GM21619 (cell line): Measurements from ENCODE around the gene ACSM2B.
"Not testable (repeated sequence)": the region's sequence is repeated elsewhere in the genome, so short reads cannot be mapped to it uniquely, and the experiment has no call there.

Source experiments
- ATAC-seq: cut with Tn5 transposase; IDR thresholded peaks from one replicate; pipeline ENCODE4 v1.9.1; 2021; ENCODE audit not compliant: unreplicated experiment

The ACSM2B gene

DNA sequence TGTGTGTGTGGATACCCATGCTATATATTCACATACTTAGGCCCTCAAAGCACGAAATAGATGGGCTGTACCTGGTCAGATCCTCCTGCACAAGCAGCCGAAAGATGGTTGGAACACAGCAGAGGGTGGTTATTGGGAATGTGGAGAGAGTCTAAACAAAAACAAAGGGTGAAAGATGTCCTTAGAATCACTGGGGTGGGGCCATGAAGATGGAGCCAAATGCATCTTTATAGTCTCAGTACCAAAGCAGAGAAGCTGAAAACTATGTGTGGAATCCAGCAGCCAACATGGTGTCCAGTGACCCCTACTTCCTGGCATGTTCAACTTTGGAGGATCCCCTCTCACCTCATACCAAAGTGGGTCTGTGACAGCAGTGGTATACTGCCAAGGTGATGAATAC is 19.5 kb upstream of the ACSM2B start:
- ATAC-seq: not testable (repeated sequence)

DNA sequence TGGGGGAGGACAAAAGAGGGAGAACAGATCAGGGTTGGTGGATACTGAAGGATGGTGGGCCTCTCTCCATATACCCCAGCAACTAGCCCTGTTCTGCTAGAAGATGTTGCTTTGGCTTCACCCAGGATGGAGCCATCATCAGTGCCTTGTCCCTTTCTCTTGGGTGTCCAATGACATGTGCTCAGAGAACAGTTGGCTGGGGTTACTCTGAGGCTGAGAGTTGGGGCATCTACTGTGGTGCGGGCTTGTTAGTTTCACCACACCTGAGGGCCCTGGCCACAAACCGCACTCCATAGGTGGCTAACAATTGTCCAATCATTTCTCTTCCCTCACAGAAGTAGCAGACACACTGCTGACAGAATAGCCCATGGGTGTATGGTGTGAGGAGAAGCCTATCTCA is 18.9 kb upstream of the ACSM2B start:
- ATAC-seq: not testable (repeated sequence)

DNA sequence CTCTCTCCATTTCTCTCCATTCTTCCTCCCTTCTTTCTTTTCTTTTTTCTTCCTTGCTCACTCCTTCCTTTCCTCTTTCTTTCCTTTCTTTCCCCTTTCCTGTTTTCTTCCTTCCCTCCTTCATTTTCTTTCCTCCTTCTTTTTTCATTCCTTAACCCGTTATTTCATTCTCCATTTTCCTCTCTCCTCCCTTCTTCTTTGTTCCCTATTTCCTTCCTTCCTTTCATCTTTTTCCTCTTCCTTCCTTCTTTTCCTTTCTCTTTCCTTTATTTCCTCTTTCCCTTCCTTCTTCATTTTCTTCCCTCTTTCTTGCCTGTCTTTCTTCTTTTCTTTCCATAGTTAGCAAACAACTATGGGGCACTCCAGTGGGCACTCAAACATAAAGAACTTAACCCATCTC is 16.6 kb upstream of the ACSM2B start:
- not testable (repeated sequence) for ATAC-seq

DNA sequence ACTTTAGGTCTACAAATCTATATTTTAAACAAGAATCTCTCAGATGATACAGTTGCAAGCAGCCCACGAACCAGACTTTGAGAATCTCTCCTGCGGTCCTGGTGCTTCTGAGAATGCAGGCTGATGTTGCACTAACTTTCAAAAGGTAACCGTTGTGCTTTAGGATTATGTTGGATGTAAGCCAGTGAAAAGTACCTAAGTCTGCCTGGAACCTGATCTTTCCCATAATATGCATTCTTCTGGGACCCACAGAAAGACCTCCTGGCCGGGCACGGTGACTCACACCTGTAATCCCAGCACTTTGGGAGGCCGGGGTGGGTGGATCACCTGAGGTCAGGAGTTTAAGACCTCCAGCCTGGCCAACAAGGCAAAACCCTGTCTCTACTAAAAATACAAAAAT is 13.3 kb upstream of the ACSM2B start:
- ATAC-seq: not testable (repeated sequence)

DNA sequence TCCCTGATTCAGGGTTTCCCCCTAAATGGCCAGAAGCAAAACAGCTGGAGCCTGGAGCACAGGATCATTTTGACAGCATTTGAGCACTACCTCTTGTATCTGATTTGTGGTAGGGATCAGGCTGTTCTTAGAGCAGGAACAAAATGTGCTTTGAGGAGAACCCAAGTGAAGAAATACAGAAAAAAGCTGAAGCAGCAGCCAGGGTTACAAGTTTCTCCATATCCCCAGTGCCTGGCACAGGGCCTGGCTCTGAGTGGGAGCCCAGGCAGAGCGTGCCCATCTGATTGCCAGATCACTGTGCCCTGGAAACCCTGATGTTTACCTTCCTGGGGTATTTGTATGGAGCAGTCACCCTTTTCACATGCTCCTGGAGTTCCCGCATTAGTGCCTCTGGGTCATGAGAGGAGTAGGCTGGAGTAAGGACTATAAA is 11.5 kb upstream of the ACSM2B start:
- not testable (repeated sequence) for ATAC-seq

DNA sequence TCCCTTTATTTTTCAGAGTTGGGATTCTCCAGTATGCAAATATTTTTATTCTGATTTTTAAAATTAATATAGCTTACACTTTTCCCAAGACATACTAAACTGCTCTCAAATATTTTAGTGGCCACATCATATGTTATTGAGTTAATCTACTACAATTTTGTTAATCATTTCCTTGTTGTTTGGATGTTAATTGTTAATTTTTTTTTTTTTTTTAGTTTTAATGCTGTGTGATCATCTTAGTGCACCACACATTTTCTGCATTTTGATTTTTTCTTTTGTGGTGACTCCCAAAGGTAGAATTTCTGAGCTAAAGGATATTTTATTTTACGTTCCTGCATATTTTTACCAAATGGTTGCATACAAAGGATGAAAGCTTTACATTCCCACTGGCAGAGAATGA is 10.5 kb upstream of the ACSM2B start:
- not testable (repeated sequence) for ATAC-seq

DNA sequence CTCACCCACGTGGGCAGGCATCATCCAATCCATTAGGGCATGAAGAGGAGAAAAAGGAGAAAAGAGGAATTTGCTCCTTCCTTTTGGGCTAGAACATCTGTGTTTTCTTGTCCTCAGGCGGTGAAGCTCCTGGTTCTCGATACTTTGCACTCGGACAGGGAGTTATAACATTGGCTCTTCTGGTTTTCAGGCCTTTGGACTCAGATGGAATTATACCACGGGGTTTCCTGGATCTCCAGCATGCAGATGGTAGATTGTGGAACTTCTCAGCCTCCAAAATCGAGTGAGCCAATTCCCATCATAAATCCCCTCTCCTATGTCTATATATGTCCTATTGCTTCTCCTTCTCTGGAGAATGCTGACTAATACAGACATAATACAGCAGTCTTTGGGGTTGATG is 9.9 kb upstream of the ACSM2B start:
- ATAC-seq: not testable (repeated sequence)

DNA sequence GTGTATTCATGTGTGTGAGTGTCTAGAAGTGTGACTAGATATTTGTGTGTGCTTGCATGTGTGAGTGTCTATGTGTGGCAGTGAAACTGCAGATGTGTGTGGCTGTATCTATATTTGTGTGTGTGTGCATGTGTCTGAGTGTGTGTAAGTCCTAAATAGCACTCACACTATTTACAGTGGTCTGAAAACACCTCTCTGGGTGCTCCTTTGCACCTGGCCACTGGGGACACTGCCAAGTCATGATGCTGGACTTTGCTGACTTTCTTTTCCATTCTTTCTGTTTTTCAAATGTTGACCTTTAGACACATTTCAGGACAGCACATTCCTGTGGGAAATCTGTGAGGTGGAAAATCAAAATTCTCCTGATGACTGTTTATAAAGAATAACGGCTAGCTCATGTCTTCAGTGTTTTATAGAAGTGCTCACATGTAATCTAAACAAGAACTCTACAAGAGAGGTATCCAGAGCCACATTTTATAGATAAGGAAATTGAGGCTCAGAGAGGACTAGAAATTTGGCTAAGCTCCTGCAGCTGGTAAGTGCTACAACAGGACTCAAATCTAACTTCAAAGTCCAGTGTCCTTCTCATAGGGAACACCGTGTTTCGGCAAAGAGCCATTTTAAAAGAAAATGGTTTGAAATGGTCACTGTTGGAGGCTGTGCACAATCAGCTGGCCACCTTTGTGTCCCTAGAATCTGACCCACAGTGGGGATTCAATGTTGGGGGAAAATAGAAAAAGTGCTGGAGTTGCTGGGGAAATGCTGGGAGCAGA is 4.5 kb upstream of the ACSM2B start:
- ATAC-seq: not testable (repeated sequence)

DNA sequence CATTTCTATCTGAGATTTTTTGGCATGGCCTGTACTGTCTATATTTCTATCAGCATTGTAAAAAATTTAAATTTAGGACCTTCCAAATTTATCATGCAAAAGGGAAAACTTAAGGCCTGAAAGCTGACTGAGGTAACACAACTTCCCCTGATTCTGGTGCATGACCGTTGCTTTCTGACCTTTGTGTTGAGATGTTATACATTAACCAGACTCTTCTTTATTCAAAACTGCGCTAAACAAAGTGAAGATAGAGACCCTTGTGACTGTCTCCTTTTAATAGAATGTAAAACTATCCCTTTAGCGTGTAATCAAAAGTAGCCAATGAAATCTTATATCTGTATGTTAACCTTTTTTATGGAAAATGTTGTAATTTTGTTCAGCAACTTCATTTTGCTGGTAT is 1.9 kb upstream of the ACSM2B start:
- ATAC-seq: not testable (repeated sequence)

DNA sequence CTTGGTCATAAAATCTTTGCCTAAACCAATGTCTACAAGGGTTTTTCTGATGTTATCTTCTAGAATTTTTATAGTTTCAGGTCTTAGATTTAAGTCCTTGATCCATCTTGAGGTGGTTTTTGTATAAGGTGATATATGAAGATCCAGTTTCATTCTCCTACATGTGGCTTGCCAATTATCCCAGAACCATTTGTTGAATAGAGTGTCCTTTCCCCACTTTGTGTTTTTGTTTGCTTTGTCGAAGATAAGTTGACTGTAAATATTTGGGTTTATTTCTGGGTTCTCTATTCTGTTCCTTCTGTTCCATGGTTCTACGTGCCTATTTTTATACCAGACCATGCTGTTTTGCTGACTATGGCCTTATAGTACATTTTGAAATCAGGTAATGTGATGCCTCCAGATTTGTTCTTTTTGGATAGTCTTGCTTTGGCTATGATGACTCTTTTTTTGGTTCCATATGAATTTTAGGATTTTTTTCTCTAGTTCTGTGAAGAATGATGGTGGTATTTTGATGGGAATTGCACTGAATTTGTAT is 7.0 kb downstream of the ACSM2B start:
- ATAC-seq: not testable (repeated sequence)

DNA sequence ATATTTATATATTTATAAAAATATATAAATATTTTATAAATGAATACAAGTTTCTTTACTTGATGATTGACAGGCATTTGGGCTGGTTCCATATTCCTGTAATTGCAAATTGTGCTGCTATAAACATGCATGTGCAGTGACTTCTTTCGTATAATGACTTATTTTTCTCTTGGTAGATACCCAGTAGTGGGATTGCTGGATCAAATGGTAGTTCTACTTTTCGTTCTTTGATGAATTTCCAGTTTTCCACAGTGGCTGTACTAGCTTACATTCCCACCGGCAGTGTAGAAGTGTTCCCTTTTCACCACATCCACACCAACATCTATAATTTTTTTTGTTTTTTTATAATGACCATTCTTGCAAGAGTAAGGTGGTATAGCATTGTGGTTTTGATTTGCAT is 7.8 kb downstream of the ACSM2B start:
- no peak for ATAC-seq

DNA sequence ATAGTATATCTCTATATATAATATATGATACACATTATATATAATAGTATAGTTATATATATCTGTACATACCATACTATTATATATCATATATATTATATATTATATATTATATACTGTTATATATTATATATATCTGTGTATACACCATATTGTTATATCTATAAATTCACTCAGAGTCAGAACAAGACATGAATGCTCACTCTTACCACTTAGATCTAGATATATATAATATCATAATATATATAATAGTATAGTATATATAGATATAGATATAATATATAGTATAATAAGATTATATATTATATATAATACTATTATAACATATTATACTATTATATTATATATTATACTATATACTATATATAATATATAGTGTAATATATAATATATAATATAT is 9.3 kb downstream of the ACSM2B start:
- no peak for ATAC-seq

DNA sequence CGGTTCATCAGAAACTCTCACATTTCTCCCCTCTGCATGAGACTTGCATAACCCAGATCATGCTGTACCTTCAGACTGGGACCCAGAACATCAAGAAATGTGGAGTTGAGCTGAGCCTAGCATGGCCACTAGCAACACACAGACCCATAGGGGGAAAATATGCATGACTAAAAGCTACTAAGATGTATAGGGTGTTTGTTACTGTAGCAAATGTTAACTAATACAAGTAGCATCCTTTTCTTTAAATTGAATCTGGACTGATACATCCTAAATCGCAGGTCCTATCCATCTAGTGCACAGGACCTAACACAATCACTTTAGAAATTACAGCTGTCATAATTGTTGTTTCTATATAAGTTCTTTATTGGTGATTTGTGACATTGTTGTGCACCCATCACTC is 10.8 kb downstream of the ACSM2B start:
- not testable (repeated sequence) for ATAC-seq

DNA sequence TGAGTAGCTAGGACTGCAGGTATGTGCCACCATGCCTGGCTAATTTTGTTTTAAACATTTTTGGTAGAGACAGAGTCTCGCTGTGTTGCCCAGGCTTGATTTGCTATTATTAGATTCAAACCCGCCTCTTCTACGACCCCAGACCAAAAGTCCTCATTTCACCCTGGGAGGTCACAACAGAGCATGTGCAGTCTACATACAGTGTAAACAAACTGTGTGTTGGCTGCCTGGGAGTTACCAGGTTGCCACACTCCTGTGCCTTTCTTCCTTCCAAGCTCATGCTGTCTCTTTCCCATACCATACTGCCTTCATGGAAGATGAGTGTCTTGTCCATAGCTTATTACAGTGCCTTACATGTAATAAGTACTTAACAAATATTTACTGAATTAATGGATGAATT is 11.9 kb downstream of the ACSM2B start:
- ATAC-seq: not testable (repeated sequence)

DNA sequence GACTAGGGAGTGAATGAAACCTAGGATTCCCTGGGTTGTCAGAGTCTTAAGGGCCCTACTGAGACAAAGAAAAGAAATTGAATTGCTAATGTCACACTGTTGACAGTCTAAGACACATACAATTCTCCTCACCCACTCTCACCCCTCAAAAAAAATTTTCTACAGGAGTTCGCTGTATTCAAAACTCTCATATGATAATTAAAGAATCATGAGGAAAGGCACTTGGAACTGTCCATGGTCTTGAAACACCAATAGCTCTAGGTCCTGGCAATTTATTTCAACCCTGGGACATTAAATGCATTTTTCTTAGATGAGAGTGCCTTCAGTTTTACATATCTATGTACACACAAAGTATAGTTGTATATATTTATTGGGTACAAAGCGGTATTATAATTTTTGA is 20.5 kb downstream of the ACSM2B start:
- not testable (repeated sequence) for ATAC-seq

DNA sequence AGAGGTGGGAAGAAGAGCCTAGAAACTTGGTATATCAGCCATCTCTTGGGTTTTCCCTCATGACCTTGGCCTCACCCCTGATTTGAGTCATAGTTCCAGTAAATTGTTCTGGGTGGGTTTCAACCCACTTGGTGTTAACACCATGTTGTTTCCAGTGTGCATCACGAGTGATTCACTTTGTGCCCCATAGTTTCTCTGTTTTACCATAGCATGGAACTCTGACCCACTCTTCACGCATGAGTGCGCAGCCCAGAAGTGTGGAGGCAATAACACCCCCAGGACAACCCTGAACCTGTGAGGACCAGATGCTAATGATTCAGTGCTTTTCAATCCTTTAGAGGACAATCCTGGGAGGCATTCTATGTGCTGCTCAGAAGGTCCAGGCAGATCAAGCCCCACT is 21.5 kb downstream of the ACSM2B start:
- ATAC-seq: not testable (repeated sequence)

DNA sequence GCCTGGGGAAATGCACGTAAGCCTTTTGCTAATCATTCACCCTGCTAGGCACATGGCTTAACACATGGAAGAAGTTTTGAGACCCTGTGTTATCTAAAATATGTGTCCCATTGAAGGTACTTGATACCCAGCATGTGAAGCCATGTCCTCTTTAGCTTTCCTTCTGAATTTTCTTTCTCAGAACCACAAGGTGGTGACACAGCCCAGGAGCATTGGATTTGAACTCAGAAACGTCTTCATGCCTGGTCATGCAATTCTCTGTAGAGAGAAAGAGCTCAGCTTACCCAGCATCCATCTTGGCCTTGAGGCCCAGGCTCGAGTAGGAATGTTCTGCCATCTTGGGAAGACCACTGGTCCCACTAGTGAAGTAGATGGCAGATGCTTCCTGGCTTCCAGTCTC is 22.7 kb downstream of the ACSM2B start:
- ATAC-seq: not testable (repeated sequence)

DNA sequence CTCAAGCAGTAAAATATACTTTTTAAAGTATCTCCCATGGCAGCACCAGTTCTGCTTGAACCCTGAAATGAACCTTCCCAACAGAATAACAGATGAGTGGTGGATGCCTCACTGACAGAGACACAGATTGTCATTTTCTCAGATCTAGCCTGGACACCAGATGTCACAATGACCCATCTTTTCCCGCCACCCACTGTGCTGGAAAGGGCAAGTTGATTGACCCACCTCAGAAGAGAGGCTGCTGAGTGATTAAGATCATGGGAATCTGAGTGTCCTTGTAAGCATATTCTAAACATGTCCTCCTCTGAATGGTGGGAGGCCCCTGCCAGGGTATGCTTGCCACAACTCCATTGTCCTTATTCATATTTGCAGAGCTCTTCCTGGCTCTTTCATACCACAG is 29.2 kb downstream of the ACSM2B start:
- not testable (repeated sequence) for ATAC-seq

DNA sequence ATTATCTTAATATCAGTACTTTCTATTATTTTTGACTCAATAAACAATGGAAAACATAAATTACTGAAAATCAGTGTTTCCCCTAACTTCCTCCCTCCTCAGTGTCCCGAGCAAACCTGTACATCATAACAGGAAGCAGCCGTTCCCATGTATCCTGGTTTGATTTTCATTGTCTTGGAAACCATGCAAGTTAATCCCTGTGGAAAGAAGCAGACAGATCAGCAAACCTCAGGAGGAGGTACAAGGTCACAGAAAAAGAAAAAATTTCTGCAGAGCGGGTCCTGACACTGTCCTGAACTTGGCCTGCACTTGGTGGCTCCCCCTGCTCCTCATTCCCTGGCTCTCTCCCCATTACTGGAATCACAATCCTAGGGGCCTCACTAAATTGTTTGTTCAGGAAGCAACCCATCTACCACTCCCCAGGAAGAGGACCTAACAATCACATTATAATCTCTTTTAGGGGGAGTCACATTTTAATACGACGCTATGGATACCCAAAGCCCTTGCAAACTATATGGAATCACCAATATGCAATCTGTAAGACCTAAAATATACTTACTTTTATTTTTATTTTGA is 29.8 kb downstream of the ACSM2B start:
- ATAC-seq: not testable (repeated sequence)

DNA sequence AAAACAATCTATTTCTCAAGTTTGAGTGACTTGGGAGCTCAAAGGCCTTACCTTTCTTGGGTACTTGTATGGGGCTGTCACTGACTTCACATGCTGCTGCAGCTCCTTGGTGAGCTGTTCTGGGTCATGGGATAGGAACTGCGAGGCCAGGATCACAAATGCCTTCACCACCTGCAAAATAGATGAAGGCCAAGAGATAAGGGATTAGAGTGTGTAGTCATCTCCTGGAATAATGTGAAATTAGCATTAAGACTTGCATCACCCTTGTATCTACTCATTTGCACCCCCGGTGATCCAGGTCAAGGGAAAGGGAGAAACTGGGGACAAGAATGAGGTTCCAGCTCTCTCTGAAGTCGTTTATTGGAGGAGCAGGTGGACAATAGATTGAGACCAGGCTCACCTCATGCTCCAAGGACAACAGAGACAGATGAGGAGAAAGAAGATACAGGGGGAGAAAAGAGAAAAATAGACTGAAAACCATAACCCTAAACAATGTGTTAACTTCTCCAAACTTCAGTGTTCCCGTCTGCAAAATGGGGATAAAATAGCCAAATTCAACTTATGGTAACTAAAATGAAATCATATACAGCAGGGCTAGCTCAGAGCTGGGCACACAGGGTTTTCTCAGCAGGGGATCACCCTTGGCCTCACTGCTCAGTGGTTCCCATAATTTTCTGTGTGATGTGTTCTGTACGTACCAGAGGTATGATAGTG is 35.4 kb downstream of the ACSM2B start:
- not testable (repeated sequence) for ATAC-seq

DNA sequence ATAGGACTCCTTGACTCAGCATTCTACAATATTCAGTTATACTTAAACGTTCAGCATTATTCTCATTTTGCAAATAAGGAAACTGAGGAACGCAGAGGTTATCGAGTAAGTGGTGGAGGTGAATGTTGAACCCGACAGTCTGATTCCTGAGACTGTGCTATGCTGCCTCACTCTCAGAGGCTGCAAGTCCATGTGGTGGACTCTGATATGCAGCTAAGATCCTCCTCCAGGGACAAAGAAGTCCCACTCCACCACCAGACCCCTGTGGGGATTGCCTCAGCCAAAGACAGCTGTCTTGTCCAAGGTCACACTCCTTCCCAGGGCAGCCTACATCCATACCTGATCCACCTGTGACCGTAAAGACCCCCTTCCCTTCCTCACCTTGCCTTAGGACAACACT is 37.5 kb downstream of the ACSM2B start:
- no peak for ATAC-seq

DNA sequence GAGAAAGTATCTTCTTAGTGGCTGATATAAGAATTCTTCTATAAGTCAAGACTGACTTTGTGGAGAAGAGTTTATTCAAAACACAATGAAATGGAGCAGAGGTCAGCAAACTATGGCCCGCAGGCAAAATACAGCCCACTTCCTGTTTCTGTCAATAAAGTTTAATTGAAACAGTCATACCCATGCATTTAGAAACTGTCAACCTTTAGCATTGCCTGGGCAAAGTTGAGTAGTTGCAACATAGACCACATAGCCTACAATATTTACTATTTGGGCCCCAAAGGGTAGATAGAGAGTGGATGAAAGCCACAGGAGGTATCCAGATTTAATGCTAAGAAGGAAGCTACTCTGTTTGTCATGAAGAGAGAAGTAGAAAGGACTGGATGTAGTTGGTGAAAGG is 38.0 kb downstream of the ACSM2B start:
- no peak for ATAC-seq
